Measurements from ENCODE around the gene CLCN6. TPM values are rescaled to one million over a fixed set of nuclear protein-coding genes. Genes with fewer than 3 reads are reported as not detected.

The CLCN6 gene
- total and polyA plus RNA-seq, 7 donors: 3.0 to 19.7 (median 16.0) TPM

DNA sequence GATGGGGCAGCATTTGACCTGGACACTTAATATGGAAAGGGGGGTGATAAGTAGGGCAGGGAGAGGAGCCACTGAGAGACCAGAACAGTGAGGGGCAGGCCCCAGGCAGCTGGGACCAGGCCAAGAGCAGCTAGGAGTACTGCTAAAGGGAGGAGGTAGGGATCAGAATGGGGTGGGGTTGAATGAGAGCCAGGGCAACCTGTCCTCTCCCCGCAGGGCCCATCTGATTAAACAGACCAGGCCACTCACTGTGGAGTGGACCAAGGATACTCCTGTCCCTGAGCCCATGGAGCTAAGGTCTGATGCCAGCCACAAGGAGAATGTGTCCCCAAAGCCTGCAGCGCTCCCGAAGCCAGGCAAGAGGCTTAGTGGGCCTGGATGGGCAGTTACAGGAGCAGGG, 41.9 kb upstream of the CLCN6 start:
- intact Hi-C loops (cut with DNase I): no loop called here
- 89 to 93% methylated on average over 3 of the region's 3 CpGs for WGBS, 2 donors

GRCh38 chr1:11764519-11764918, 41.5 kb upstream of the CLCN6 start:
- no peak for TF ChIP-seq CTCF (IDR thresholded peaks at IDR 0.05)
- no peak for TF ChIP-seq EP300 (IDR thresholded peaks at IDR 0.05)
- no peak for TF ChIP-seq POLR2A (IDR thresholded peaks at IDR 0.05)
- no peak for TF ChIP-seq POLR2AphosphoS5 (IDR thresholded peaks at IDR 0.05)
- Histone ChIP-seq H3K9me3 (no peaks in the 10 kb centered on the region), H3K36me3 (no peaks in the 10 kb centered on the region), H3K27ac (no peak overlapping the region), H3K4me1 (peaks cover 0 to 6% (median 3%) of the 10 kb centered on the region in 4 donors), H3K27me3 (peaks cover 15 to 42% (median 16%) of the 10 kb centered on the region in 3 donors), H3K4me3 (no peak overlapping the region)
- 74 to 83% methylated on average over 7 of the region's 7 CpGs for WGBS, 2 donors
- DNase-seq: no peak
- intact Hi-C loops (cut with DNase I): no loop called here

More for the DNA sequence above, 41.9 kb upstream of the CLCN6 start:
- DNase-seq: no peak
- Histone ChIP-seq H3K27me3 (peaks cover 15 to 46% (median 16%) of the 10 kb centered on the region in 3 donors), H3K36me3 (no peaks in the 10 kb centered on the region), H3K4me3 (no peak overlapping the region), H3K27ac (no peak overlapping the region), H3K9me3 (no peaks in the 10 kb centered on the region), H3K4me1 (peaks cover 0 to 6% (median 3%) of the 10 kb centered on the region in 4 donors)
- TF ChIP-seq CTCF (IDR thresholded peaks at IDR 0.05) (no peak), POLR2AphosphoS5 (IDR thresholded peaks at IDR 0.05) (no peak), POLR2A (IDR thresholded peaks at IDR 0.05) (no peak), EP300 (IDR thresholded peaks at IDR 0.05) (no peak)

GRCh38 chr1:11765661-11766428, 40.1 kb upstream of the CLCN6 start:
- no peak overlapping the region for H3K4me3 ChIP-seq
- no peak overlapping the region for H3K27ac ChIP-seq
- intact Hi-C loops (cut with DNase I): no loop called here
- no peak for DNase-seq
- 78 to 84% methylated on average over 19 of the region's 19 CpGs for WGBS, 2 donors
- no peaks in the 10 kb centered on the region for H3K9me3 ChIP-seq
- TF ChIP-seq POLR2AphosphoS5 (IDR thresholded peaks at IDR 0.05) (no peak), POLR2A (IDR thresholded peaks at IDR 0.05) (no peak), EP300 (IDR thresholded peaks at IDR 0.05) (no peak), CTCF (IDR thresholded peaks at IDR 0.05) (no peak)
- no peaks in the 10 kb centered on the region for H3K36me3 ChIP-seq
- H3K4me1 ChIP-seq: peaks cover 0 to 6% (median 3%) of the 10 kb centered on the region in 4 donors
- H3K27me3 ChIP-seq: peaks cover 10 to 33% (median 15%) of the 10 kb centered on the region in 3 donors

GRCh38 chr1:11766429-11766776, 39.6 kb upstream of the CLCN6 start:
- intact Hi-C loops (cut with DNase I): no loop called here
- no peak for TF ChIP-seq EP300 (IDR thresholded peaks at IDR 0.05)
- TF ChIP-seq POLR2A (IDR thresholded peaks at IDR 0.05): no peak
- no peak for TF ChIP-seq CTCF (IDR thresholded peaks at IDR 0.05)
- no peak for TF ChIP-seq POLR2AphosphoS5 (IDR thresholded peaks at IDR 0.05)
- H3K4me1 ChIP-seq: peaks cover 0 to 6% (median 3%) of the 10 kb centered on the region in 4 donors
- no peak overlapping the region for H3K27ac ChIP-seq
- no peak for DNase-seq
- no peaks in the 10 kb centered on the region for H3K9me3 ChIP-seq
- no peak overlapping the region for H3K4me3 ChIP-seq
- no peaks in the 10 kb centered on the region for H3K36me3 ChIP-seq
- WGBS, 2 donors: 75 to 78% methylated on average over 14 of the region's 14 CpGs
- H3K27me3 ChIP-seq: peaks cover 10 to 28% (median 13%) of the 10 kb centered on the region in 3 donors
